HG03432 (cell line): ENCODE data around the gene SCN11A.

Source experiments
- ATAC-seq: cut with Tn5 transposase; IDR thresholded peaks from one replicate; pipeline ENCODE4 v1.9.1; 2021; ENCODE audit warnings: mild to moderate bottlenecking, moderate library complexity; ENCODE audit not compliant: unreplicated experiment

SCN11A gene

DNA sequence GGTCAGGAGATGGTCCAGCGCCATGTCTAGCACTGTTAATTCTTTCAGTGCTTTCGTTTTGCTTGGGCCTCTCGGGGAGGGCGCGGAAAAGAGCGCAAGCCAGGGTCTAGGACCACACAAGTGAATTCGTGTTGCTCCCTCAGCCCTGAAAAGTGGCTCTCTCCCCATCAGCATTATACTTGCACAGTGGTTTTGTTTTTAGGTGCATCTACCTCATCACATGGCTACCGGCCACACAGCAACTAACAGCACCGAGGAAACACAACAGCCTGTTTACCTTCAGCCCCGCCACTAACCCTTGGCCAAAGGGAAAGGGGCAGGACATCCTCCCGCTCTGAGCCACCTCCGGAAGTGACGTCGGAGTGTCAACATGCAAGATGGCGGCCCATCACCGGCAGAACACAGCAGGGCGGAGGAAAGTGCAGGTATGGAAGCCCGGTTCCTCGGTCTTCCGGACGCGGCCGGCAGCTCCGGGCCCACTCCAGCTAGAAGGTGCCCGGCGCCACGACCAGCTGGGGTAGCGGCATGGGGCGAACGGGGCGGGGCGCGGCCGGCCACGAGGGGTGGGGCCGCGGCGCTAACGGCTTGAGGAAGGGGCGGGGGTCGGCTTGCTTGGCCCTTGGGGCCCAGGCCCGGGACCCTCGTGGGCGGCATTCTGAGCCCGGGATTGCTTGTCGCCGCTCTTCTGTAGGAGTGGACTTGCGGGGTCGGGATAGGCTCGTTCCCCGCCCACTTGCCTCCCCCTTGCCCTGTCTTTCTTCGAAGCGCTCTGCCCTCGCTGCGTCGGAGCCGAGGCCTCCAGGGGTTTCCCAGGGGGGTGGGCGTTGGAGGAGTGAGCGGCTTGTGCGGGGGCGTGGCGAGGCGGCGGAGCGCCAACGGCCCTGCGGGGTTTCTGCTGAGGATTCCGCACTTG, at the start of gene SCN11A, which contains the start of gene WDR48:
Gene SCN11A, minus strand, starts transcription at position 296 of the 913 bp plus-strand sequence. CDS start 101,582 bp downstream, outside the sequence.
Gene WDR48, plus strand, starts transcription at position 368 of the 913 bp plus-strand sequence. Its CDS starts 10 bp downstream, at position 378.
- ATAC-seq = peak; percentile 99

DNA sequence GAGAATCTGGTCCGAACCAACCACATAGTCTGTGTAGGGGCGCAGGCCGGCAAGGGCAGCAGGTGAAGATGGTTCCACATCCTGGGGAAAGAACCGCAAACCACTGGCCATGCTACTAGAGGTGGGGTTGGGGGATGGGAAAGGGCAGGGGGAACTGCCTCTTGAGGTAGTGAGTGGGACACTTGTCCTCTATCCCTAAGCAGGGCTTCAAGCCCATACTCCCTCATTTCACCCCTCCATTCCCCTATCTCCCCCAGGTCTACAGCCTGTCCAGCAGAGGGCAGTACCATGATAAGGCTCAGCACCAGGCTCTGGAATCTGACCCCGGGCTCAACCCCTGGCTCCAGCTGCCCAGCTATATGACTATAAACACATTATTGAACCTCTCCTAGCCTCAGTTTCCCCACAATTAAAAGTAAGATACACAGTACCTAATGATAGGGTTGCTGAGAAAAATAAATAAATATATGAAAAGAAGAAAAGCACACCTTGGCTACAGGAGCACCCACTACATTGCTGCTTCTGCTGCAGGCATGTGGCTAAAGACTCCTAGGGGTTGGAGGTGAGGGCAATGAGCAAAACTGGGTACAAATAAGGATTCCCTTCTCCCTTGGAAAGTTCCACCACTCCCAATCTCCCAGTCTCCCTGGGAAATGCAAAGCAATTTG, 49.4 kb upstream of the SCN11A start:
- peak; percentile 74 for ATAC-seq

DNA sequence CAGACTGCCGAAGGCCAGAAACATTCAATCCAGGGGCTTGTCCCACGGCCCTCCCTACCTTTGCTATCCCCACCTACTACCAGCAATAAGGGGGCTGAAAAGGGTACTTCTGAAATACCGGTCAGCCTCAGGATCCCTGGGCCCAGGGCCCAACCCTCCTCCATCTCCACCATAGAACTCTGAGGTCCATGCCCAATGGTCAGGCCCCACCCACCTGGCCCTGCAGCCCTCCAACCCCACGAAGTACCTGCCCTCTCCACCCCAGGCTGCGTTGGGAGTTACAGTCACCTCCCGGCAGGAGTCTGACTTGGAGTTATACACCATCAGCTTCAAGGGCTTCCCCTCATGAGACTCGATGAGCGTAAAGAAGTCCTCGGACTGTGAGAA, 48.7 kb upstream of the SCN11A start:
- ATAC-seq = no peak

DNA sequence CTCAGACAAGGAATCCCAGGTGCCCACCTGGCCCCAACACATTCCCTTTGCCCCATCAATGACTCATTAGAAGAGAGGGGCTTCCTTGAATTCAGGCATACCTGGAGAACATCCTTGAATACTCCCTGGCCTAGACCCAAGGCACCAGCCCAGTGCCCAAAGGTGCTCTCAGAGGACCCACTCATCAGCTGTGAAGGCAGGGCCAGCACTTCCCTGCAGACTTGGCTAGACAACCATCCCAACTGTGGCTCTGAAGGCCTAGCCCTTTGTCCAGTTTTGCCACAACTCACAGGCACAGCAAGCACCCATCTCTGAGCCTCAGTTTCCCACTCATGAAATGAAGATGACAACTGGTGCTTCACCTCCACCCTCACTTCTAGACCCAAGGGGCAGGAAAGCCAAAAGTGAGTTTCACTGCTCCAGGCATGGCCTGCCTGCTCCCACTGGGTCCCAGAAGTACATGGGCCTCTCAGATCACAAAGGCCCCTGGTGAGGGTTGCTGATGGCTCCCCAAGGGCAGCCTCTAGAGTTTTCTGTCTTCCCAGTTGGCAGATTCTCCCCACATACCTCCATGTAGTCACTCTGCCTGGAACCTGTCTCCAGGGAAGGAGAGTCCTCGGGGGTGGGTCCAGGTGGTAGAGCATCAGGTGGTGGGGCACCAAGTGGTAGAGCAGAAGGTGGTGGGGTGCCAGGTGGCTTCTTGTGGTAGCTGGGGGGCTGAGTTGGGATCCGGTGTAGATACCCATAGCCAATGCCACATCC, 48.2 kb upstream of the SCN11A start:
- ATAC-seq = no peak

DNA sequence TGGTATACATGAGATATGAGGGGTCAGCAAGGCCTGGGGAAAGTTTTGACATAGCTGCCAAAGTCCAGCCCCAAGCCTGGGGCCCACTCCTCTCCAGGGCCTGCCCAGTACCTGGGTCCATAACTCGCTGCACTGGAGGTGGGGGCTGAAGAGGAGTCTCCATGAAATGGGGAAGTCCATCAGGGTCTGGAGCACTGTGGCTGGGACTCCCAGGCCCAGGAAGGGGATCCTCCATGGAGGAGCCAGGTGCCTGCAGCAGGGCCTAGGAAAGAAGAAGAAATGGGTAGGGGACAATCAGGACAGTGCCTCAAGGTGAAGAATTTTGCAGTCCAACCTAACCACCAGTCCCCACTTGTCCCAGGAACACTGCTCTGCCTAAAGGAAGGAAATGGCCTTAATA, 47.5 kb upstream of the SCN11A start:
- no peak for ATAC-seq

DNA sequence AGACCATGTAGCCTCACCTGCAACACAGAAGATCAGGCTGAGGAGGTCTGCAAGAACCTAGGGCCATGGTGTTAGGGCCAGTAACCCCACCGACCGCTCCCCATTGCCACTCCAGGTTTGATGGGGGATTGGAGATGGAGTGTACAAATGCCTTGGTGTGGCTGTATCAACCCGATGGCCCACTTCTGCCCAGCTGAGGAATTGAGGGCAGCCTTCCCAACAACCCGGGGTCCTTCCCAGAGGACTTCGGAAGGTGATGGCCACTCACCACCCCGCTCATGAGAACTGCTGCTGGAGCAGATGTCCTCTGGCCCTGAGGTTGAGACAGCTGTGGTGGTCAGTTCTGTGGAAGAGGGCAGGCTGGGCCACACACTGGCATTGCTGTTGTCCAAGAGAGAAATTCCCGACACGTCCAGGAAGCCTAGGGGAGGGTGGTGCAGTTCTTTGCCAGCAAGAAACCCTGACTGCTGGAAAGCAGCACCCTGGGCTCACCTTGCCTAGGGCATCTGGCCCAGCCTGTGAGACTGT, 46.8 kb upstream of the SCN11A start:
- ATAC-seq = no peak

DNA sequence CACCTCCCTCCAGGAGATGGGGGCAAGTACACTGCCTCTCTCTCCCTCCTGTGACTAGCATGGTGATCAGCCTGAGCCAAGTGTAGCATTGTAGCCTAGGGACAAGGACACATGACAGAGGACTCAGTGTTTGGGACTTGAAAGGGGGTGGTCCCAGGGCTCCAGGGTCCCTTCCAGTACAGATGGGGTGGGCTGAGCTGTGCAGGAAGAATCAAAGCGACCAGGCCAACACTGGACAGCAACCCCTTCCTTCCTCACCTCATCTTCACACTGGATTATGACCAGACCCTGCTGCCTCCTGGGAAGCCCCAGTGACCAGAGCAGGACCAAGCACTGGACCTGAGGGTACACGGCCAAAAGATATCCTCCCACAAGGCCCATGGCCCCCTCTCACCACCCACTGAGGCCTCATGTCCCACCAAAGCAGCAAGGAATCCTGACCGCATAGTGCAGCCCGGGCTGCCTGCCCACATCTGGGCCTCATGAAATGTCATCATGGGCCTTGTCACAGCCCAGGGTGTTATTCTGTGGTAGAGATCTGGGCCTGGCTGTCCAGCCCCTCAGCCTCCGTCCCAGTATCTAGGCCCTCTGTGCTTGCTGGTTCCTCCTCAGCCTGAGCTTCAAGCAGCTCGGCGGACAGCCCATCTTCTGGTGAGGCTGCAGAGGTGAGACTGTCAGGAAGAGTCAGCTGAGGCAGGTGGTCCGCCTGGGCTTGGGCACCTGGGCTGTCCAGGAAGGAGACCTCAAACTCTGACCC, 46.1 kb upstream of the SCN11A start:
- no peak for ATAC-seq

DNA sequence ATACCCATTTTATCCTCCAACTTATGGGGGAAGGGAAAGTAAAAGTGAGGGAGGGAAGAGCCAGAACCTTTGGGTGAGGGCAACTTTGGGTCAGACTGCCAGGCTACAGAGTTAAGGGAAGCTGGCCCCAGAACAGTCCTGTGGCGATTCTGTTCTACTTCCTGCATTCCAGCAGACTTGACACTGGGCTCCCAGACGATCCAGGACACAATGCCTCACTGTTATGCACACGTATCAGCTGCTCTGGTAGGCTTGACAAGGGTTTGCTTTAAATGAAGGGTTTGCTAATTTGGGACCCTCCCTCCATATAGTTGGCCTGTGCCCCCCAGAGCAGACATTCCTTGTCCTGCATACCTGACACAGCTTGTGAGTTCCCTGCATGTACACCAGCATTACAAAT, 45.0 kb upstream of the SCN11A start:
- no peak for ATAC-seq

- ATAC-seq = no peak
These were observed 44.0 kb upstream of the SCN11A start for GRCh38 chr3:39095778-39096177.

DNA sequence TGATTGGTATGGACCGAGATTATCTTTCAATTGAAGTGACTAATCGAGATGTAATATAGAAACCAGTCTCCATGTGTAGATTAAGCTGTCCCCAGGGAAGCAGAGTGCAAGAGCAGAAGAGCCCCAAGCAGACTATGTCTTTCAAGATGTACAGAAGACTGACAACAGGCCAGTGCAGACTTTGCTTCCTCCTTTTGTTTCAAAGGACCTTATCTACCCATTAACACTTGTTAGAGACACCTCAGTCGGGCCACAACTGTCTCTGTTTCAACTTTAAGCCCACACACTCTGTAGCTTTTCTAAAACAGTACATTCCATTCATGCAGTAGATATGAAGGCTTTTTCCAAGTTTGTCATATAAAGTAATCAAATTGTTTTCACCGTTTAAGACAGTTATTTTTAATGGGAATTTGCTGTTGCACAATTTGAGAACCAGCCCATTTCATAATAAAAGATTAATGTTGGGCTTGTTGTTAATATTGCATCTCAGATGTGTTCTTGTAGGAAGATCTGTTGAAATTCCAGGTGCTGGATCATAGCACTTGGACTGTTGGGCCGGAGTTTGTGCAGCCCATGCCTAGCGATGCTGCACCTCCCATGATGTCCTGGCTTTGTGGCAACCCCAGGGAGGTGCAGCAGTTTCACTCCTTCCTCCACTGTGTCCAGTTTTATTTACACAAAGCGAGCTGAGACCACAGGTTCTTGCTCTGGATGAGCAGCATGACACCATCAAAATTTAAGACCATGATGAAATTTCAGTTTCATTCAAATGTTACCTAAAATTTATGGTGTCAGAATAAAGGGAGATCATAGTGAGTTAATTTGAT, 43.3 kb upstream of the SCN11A start:
- no peak for ATAC-seq

DNA sequence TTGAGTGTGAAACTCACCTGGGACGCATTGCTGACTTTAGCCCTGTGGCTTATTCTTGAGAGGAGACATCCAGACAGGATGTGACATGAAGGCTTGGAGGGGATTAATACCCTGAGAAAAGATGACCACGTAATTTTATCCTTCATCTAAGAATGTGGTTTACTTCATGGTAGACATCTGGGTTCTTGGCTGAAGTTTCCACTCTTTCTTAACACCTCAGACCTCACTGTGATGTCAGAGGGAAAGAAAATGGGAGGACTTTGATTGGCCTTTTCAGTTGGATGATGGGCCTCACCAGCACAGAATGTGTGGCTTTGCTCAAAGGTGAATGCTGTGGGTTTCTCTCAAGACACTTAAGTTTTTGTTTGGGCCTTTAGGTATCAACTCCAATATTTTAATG, 39.2 kb upstream of the SCN11A start:
- ATAC-seq = no peak

DNA sequence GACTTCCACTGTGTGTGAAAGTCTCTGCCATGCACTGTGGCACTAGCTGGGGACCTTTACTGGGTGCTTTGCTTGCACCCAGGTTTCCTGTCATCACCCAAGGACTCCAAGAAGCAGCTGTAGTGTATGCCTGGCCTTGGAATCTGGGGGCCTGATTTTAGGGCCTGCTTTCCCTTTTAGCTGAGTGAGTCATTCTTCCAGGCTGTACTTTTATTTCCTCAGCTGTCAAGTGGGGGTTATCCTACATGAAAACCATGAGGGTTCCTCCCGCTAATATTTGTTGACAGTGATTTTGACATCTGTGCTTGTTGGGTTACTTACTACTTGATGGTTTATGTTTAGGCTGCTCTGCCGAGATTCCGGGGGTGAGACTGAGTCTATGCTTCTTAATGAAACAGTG, 37.1 kb upstream of the SCN11A start:
- no peak for ATAC-seq

DNA sequence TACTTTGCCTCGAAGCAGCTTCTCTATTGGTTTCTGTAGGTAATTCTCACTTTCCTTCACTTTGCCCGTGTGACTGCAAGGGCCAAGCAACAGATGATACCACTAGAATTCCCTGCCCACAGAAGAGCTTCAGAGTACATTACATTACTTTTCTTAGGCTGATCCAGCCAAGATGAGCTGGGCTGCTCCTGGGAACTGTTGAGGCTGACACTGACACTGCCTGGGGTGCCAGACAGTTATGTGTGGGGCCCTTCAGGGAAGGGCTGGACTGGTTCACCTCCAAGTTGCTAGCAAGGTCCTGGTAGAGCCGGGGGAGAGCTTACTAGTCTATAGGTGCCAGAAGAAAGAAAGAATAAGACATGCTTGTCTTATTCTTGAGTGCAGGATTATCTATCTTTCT, 36.7 kb upstream of the SCN11A start:
- ATAC-seq = no peak

GRCh38 chr3:39086144-39086543, 34.4 kb upstream of the SCN11A start:
- ATAC-seq = peak; percentile 44

DNA sequence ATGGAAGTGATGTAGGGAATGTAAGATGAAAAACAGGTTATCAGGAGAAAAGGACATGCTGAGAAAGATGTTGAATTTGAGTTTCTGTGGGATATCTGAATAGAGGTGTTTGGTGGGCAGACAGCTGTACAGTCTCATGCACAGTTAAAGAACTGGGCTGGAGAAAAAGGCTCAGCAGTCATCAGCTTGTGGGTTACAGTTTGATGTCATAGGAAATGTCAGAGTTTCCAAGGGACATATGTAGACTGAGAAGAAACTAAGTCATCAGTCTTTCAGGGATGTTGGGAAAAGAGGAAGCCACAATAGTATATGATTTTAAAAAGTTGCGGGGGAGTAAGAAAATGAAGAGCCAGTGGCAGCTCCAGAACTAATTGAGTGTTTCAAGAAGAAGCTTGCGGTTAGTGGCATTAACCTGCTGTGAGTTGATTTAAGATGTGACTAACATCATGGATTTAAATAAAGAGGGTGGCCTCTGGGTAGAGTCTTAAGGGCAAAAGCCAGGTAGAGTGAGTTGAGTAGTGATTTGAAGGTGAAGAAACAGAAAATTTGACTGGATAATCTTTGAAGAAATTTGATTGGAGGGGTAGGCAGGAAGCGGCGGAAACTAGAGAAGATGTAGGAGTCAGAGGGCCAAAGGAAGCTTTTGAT, 31.0 kb upstream of the SCN11A start:
- ATAC-seq = no peak

DNA sequence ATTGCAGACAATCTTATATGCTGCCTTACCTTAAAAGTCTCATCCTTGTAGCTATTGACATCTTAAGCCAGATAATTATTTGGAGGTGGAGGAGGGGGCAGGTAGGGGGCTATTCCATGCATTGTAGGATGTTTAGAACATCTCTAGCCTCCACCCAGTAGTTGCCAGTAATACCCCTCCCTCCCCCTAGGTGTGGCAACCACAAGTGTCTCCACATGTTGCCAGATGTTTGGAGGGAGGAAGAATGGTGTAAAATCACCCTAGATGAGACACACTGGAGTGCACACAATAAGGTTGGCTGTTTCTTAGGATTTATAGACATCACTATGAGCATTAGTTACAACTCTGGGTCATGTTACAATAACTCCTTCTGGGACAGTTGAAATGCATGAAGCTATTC, 28.3 kb upstream of the SCN11A start:
- no peak for ATAC-seq

DNA sequence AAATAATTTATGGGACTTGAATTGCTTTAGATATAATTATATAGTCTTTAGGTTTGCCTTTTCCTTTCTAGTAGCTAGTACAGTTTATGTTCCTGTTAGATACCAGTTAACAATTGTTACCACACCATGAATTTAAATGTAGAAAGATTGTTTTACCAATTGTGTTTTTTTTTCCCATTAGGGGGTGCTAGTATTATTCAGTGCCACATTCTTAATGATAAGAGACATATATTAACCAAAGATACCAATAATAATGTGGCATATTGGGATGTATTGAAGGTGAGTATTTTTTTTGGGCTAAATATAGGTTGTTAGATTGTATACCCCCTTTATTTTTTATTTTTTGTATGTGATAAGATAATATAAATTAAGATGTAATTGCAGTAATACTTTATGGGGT, 27.8 kb upstream of the SCN11A start:
- ATAC-seq = no peak

DNA sequence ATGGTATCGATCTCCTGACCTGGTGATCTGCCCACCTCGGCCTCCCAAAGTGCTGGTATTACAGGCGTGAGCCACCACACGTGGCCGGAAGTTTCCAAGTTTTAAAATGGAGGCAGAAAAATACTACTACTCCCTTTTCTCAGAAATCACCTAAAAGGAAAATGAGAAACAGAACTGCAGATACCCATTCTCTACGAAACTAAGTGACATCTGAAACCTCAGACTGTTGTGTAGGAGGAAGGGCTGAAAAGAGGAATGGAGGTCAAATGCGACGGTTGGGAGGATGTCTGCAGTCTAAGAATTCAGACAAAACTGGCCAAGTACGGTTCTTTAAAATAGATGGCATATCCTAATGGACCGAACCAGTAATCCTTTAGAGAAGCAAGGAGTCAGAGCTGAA, 24.2 kb upstream of the SCN11A start:
- no peak for ATAC-seq

DNA sequence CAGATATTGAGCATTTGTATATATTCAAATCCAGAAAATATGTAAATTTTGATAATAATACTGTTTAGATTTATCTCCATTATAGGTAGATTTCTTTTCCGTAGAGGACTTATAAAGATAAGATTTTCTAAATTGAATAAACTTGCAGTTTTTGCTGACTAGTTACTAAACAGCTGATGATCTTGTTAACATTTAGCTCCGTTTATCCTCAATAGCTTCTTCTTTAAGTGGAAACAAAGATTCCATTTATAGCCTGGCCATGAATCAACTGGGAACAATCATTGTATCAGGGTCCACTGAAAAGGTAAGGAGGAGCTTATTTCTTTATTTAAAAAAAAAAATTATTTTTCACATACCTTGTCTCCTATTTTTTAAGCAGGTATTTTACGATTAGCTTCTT, 16.8 kb upstream of the SCN11A start:
- ATAC-seq = no peak
